ENCODE measurements around the gene RABGAP1. TPM values are rescaled to one million over a fixed set of nuclear protein-coding genes. Genes with fewer than 3 reads are reported as not detected.

RABGAP1 gene
- total and polyA plus RNA-seq, 4 donors: 3.8 to 25.7 (median 10.5) TPM

DNA sequence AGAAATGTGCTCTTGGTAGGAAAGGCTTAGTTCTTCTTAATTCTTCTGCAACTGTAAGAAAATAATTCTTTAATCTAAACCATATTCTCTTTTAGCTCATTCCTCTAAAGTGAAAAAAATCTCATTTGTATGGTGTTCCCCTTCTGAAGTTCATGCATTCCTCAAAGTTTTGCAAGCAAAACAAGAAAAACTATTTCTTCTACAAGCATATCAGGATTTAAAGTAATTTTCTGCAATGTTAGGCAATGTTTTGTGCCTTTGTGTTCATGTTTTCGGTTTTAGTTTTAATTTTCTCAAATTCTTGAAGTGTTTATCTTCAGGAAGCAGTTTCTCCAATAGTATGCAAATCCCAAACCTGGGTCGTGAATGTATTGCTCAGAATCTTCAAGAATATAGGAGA, 80.0 kb downstream of the RABGAP1 start:
- H3K36me3 ChIP-seq (ENCODE audit: control insufficient read depth in 4 of 4, insufficient read depth in 3 of 4, low read depth in 1 of 4, low read length in 3 of 4): peaks cover 4 to 21% (median 13%) of the 10 kb centered on the region in 4 donors
- no peak for DNase-seq (ENCODE audit: low spot score)
- no peak overlapping the region for H3K9ac ChIP-seq (ENCODE audit: low read depth in 1 of 2, low read length in 2 of 2)
- H3K27me3 ChIP-seq (ENCODE audit: control insufficient read depth in 4 of 4, insufficient read depth in 4 of 4, low read length in 3 of 4): no peaks in the 10 kb centered on the region
- no peak overlapping the region for H3K27ac ChIP-seq (ENCODE audit: low read depth in 1 of 2, low read length in 2 of 2)
- no peaks in the 10 kb centered on the region for H3K4me1 ChIP-seq (ENCODE audit: control insufficient read depth in 4 of 4, insufficient read depth in 4 of 4, low read length in 3 of 4)
- no peaks in the 10 kb centered on the region for H3K9me3 ChIP-seq (ENCODE audit: control insufficient read depth in 4 of 4, low read length in 3 of 4)
- no peak overlapping the region for H3K4me3 ChIP-seq (ENCODE audit: low read depth in 1 of 3, low read length in 3 of 3)
- no peak for TF ChIP-seq NR2F2 (IDR thresholded peaks at IDR 0.05)
- TF ChIP-seq FOXA2 (IDR thresholded peaks at IDR 0.05): no peak
- TF ChIP-seq, protein P1, sequence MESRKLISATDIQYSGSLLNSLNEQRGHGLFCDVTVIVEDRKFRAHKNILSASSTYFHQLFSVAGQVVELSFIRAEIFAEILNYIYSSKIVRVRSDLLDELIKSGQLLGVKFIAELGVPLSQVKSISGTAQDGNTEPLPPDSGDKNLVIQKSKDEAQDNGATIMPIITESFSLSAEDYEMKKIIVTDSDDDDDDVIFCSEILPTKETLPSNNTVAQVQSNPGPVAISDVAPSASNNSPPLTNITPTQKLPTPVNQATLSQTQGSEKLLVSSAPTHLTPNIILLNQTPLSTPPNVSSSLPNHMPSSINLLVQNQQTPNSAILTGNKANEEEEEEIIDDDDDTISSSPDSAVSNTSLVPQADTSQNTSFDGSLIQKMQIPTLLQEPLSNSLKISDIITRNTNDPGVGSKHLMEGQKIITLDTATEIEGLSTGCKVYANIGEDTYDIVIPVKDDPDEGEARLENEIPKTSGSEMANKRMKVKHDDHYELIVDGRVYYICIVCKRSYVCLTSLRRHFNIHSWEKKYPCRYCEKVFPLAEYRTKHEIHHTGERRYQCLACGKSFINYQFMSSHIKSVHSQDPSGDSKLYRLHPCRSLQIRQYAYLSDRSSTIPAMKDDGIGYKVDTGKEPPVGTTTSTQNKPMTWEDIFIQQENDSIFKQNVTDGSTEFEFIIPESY (IDR thresholded peaks at IDR 0.05): no peak
- TF ChIP-seq, protein P2, sequence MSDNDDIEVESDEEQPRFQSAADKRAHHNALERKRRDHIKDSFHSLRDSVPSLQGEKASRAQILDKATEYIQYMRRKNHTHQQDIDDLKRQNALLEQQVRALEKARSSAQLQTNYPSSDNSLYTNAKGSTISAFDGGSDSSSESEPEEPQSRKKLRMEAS (IDR thresholded peaks at IDR 0.05): no peak
- TF ChIP-seq FOXA1 (IDR thresholded peaks at IDR 0.05): no peak
- TF ChIP-seq, protein P3, sequence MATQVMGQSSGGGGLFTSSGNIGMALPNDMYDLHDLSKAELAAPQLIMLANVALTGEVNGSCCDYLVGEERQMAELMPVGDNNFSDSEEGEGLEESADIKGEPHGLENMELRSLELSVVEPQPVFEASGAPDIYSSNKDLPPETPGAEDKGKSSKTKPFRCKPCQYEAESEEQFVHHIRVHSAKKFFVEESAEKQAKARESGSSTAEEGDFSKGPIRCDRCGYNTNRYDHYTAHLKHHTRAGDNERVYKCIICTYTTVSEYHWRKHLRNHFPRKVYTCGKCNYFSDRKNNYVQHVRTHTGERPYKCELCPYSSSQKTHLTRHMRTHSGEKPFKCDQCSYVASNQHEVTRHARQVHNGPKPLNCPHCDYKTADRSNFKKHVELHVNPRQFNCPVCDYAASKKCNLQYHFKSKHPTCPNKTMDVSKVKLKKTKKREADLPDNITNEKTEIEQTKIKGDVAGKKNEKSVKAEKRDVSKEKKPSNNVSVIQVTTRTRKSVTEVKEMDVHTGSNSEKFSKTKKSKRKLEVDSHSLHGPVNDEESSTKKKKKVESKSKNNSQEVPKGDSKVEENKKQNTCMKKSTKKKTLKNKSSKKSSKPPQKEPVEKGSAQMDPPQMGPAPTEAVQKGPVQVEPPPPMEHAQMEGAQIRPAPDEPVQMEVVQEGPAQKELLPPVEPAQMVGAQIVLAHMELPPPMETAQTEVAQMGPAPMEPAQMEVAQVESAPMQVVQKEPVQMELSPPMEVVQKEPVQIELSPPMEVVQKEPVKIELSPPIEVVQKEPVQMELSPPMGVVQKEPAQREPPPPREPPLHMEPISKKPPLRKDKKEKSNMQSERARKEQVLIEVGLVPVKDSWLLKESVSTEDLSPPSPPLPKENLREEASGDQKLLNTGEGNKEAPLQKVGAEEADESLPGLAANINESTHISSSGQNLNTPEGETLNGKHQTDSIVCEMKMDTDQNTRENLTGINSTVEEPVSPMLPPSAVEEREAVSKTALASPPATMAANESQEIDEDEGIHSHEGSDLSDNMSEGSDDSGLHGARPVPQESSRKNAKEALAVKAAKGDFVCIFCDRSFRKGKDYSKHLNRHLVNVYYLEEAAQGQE (IDR thresholded peaks at IDR 0.05): no peak
- TF ChIP-seq YY1 (IDR thresholded peaks at IDR 0.05): no peak
- no peak for TF ChIP-seq GABPA (IDR thresholded peaks at IDR 0.05 in 1 of 2, conservative IDR thresholded peaks at IDR 0.05 in 1 of 2)
- 81% methylated on average over 2 of the region's 2 CpGs for WGBS

DNA sequence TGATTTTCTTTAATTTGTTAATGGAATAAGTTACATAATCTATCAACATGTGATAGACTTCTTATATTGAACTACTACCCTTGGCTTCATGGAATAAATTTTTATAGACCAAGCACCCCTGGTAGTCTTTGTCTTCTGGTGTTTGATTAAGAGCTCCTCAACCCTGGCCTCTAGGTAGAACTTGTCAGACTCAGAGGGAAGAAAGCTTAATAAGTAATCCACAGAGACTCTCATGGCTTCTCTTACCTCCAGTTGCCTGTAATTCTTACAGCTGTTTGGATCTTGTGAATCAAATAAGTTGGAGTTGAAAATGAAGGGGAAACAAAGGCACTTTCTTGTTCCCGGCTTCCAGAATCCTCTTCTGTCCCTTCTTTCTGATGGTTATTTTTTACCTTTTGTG, 85.6 kb downstream of the RABGAP1 start:
- H3K9ac ChIP-seq (ENCODE audit: low read depth in 1 of 2, low read length in 2 of 2): no peak overlapping the region
- no peaks in the 10 kb centered on the region for H3K27me3 ChIP-seq (ENCODE audit: control insufficient read depth in 4 of 4, insufficient read depth in 4 of 4, low read length in 3 of 4)
- 98% methylated on average over 1 of the region's 1 CpG for WGBS
- no peaks in the 10 kb centered on the region for H3K9me3 ChIP-seq (ENCODE audit: control insufficient read depth in 4 of 4, low read length in 3 of 4)
- no peak overlapping the region for H3K27ac ChIP-seq (ENCODE audit: low read depth in 1 of 2, low read length in 2 of 2)
- no peaks in the 10 kb centered on the region for H3K4me1 ChIP-seq (ENCODE audit: control insufficient read depth in 4 of 4, insufficient read depth in 4 of 4, low read length in 3 of 4)
- H3K36me3 ChIP-seq (ENCODE audit: control insufficient read depth in 4 of 4, insufficient read depth in 3 of 4, low read depth in 1 of 4, low read length in 3 of 4): peaks cover under 1 to 6% (median 4%) of the 10 kb centered on the region in 4 donors
- no peak for TF ChIP-seq JUND (IDR thresholded peaks at IDR 0.05)
- no peak for TF ChIP-seq FOXA2 (IDR thresholded peaks at IDR 0.05)
- TF ChIP-seq EGR1 (IDR thresholded peaks at IDR 0.05; ENCODE audit: low read depth in 2 of 2): no peak
- TF ChIP-seq RXRA (IDR thresholded peaks at IDR 0.05): no peak
- TF ChIP-seq HNF4A (conservative IDR thresholded peaks at IDR 0.05): no peak
- TF ChIP-seq RAD21 (IDR thresholded peaks at IDR 0.05): no peak
- TF ChIP-seq GABPA (IDR thresholded peaks at IDR 0.05 in 1 of 2, conservative IDR thresholded peaks at IDR 0.05 in 1 of 2): no peak
- no peak for TF ChIP-seq FOXA1 (IDR thresholded peaks at IDR 0.05)
- TF ChIP-seq, protein P2 (IDR thresholded peaks at IDR 0.05): no peak
- H3K4me3 ChIP-seq (ENCODE audit: low read depth in 1 of 3, low read length in 3 of 3): no peak overlapping the region
- DNase-seq (ENCODE audit: low spot score): no peak
